NB4 (cell line): ENCODE data around the gene SYNPO.

Experiments used
- CTCF ChIP-seq: IDR thresholded peaks from one replicate; pipeline ENCODE4 v1.5.1; 2012; ENCODE audit warnings: low read depth, low read length
- POLR2A ChIP-seq: IDR thresholded peaks from 2 replicates; pipeline ENCODE4 v1.6.1; 2011; ENCODE audit warnings: mild to moderate bottlenecking; ENCODE audit not compliant: insufficient read length; ENCODE audit errors: extremely low read depth

- TF ChIP-seq CTCF (no peak), POLR2A (no peak)
Measured at GRCh38 chr5:150612905-150613670, 27.4 kb upstream of the SYNPO start.
